IMR-90 (cell line): ENCODE measurements around the gene EXO1. TPM values are rescaled to one million over a fixed set of nuclear protein-coding genes. Genes with fewer than 3 reads are reported as not detected.
A peak's percentile ranks its signal among the peaks of the same experiment; 100 is the strongest.

Experiments used
- ATAC-seq: fragments of 200-7000 bp; cut with Tn5 transposase; 2 replicates; pipeline ENCODE4 v1.9.1; 2020; ENCODE audit warnings: low read depth, mild to moderate bottlenecking, moderate library complexity
- BruUV-seq: library from RNA; stranded (reverse); fragments of 400-500 nt; replicated peaks from 2 replicates; lab custom pipeline; 2021; lab: Mats Ljungman, UMichigan
- CTCF ChIA-PET: fragments of 300-600 bp; formaldehyde crosslinking; extraction: SDS; loops from one replicate; lab custom pipeline; 2021; ENCODE audit warnings: antibody characterized with exemption; lab: Yijun Ruan, JAX
- POLR2A ChIA-PET: fragments of 300-600 bp; sonication (Branson Sonifier 250); formaldehyde crosslinking; loops from one replicate; lab custom pipeline; 2022; ENCODE audit warnings: antibody characterized with exemption; ENCODE audit not compliant: unreplicated experiment; lab: Charles Lee
- DNase-seq: peaks from one replicate; pipeline ENCODE4 v3.0.0; 2013
- H2AFZ ChIP-seq: replicated peaks from 2 replicates; pipeline ENCODE3; 2013; ENCODE audit warnings: low read length, mild to moderate bottlenecking; ENCODE audit not compliant: poor library complexity
- H2AK5ac ChIP-seq: 2 replicates; pipeline ENCODE4 v1.6.1; 2013; ENCODE audit warnings: low read depth, low read length, inconsistent platforms
- H2AK9ac ChIP-seq: replicated peaks from 2 replicates; pipeline ENCODE3; 2013; ENCODE audit warnings: mild to moderate bottlenecking, low read depth, low read length, moderate library complexity; ENCODE audit not compliant: poor library complexity
- H2BK120ac ChIP-seq: 2 replicates; pipeline ENCODE4 v1.6.1; 2013; ENCODE audit warnings: low read depth, low read length, inconsistent platforms
- H2BK15ac ChIP-seq: 3 replicates; pipeline ENCODE4 v1.6.1; 2013; ENCODE audit warnings: low read depth, low read length, inconsistent platforms
- H2BK20ac ChIP-seq: 2 replicates; pipeline ENCODE4 v1.6.1; 2013; ENCODE audit warnings: low read depth, mild to moderate bottlenecking, inconsistent platforms, low read length, moderate library complexity
- H2BK5ac ChIP-seq: 2 replicates; pipeline ENCODE4 v1.6.1; 2013; ENCODE audit warnings: mild to moderate bottlenecking, low read depth, low read length, inconsistent platforms; ENCODE audit not compliant: poor library complexity, severe bottlenecking
- H3K14ac ChIP-seq: replicated peaks from 2 replicates; pipeline ENCODE4 v1.6.1; 2013; ENCODE audit warnings: low read depth, low read length, inconsistent platforms
- H3K18ac ChIP-seq: 2 replicates; pipeline ENCODE4 v1.6.1; 2013; ENCODE audit warnings: low read depth, low read length, control low read depth
- H3K23ac ChIP-seq: 2 replicates; pipeline ENCODE4 v1.6.1; 2013; ENCODE audit warnings: low read depth, low read length, inconsistent platforms
- H3K27ac ChIP-seq: 2 replicates; pipeline ENCODE4 v1.5.1; 2013; ENCODE audit warnings: mild to moderate bottlenecking, control low read depth, low read length; ENCODE audit not compliant: insufficient read depth
- H3K27me3 ChIP-seq: 2 replicates; pipeline ENCODE4 v1.6.1; 2013; ENCODE audit warnings: low read length; ENCODE audit not compliant: control insufficient read depth, insufficient read depth
- H3K36me3 ChIP-seq: 2 replicates; pipeline ENCODE4 v1.6.1; 2013; ENCODE audit warnings: low read length, mixed read lengths; ENCODE audit not compliant: control insufficient read depth, insufficient read depth
- H3K4ac ChIP-seq: 2 replicates; pipeline ENCODE4 v1.6.1; 2013; ENCODE audit warnings: low read depth, low read length, inconsistent platforms
- H3K4me1 ChIP-seq: 2 replicates; pipeline ENCODE4 v1.6.1; 2013; ENCODE audit warnings: low read length, mixed read lengths; ENCODE audit not compliant: control insufficient read depth, insufficient read depth
- H3K4me2 ChIP-seq: 2 replicates; pipeline ENCODE4 v1.6.1; 2013; ENCODE audit warnings: low read depth, mild to moderate bottlenecking, control low read depth, low read length, moderate library complexity
- H3K4me3 ChIP-seq: 2 replicates; pipeline ENCODE4 v1.5.1; 2013; ENCODE audit warnings: low read depth, mild to moderate bottlenecking, control low read depth, low read length, moderate library complexity; ENCODE audit not compliant: insufficient read depth
- H3K56ac ChIP-seq: 2 replicates; pipeline ENCODE4 v1.6.1; 2013; ENCODE audit warnings: low read length, inconsistent platforms; ENCODE audit not compliant: insufficient read depth; ENCODE audit errors: extremely low read depth
- H3K79me1 ChIP-seq, 2 experiments: 2 replicates each; pipeline ENCODE4 v1.6.1; 2013; ENCODE audit warnings: low read length in 2 of 2, inconsistent platforms in 1 of 2, low read depth in 1 of 2
- H3K9ac ChIP-seq: 2 replicates; pipeline ENCODE4 v1.6.1; 2013; ENCODE audit warnings: low read depth, low read length, control low read depth
- H3K9me1 ChIP-seq: 2 replicates; pipeline ENCODE4 v1.6.1; 2013; ENCODE audit warnings: low read length, inconsistent platforms; ENCODE audit not compliant: insufficient read depth
- H3K9me3 ChIP-seq: 2 replicates; pipeline ENCODE4 v1.6.1; 2013; ENCODE audit warnings: low read length; ENCODE audit not compliant: control insufficient read depth, insufficient read depth
- H4K20me1 ChIP-seq: 2 replicates; pipeline ENCODE4 v1.6.1; 2013; ENCODE audit warnings: low read length, inconsistent platforms; ENCODE audit not compliant: insufficient read depth
- H4K5ac ChIP-seq: 2 replicates; pipeline ENCODE4 v1.6.1; 2013; ENCODE audit warnings: mild to moderate bottlenecking, low read depth, low read length, control low read depth
- H4K8ac ChIP-seq, 2 experiments: 2 replicates each; pipeline ENCODE4 v1.6.1; 2013; ENCODE audit warnings: low read depth in 2 of 2, low read length in 2 of 2, control low read depth in 1 of 2, inconsistent platforms in 1 of 2
- H4K91ac ChIP-seq: 2 replicates; pipeline ENCODE4 v1.6.1; 2013; ENCODE audit warnings: low read depth, low read length, inconsistent platforms; ENCODE audit not compliant: insufficient read depth
- BHLHE40 ChIP-seq: fragments of 150-350 bp; IDR thresholded peaks from 2 replicates; pipeline ENCODE4 v1.6.1; 2016; ENCODE audit warnings: mild to moderate bottlenecking, low read depth, low read length
- CEBPB ChIP-seq: IDR thresholded peaks from 2 replicates; pipeline ENCODE4 v1.6.1; 2012; ENCODE audit warnings: low read depth, low read length, improper control_type of control experiment
- CTCF ChIP-seq: conservative IDR thresholded peaks from 2 replicates; pipeline ENCODE4 v1.5.1; 2012; ENCODE audit warnings: mild to moderate bottlenecking, low read depth, low read length, improper control_type of control experiment
- ELK1 ChIP-seq: fragments of 150-350 bp; IDR thresholded peaks from 2 replicates; pipeline ENCODE4 v1.6.1; 2016; ENCODE audit warnings: low read depth, mild to moderate bottlenecking, low read length, moderate library complexity, borderline replicate concordance
- FOS ChIP-seq: fragments of 150-350 bp; IDR thresholded peaks from 2 replicates; pipeline ENCODE4 v1.6.1; 2016; ENCODE audit warnings: low read depth, low read length
- MAFK ChIP-seq: IDR thresholded peaks from 2 replicates; pipeline ENCODE4 v1.6.1; 2012; ENCODE audit warnings: low read depth, low read length, improper control_type of control experiment
- MAZ ChIP-seq: IDR thresholded peaks from 2 replicates; pipeline ENCODE4 v1.6.1; 2012; ENCODE audit warnings: low read depth, mild to moderate bottlenecking, low read length, improper control_type of control experiment, moderate library complexity, borderline replicate concordance
- MXI1 ChIP-seq: IDR thresholded peaks from 2 replicates; pipeline ENCODE4 v1.6.1; 2012; ENCODE audit warnings: low read depth, mild to moderate bottlenecking, low read length, moderate library complexity, borderline replicate concordance
- NFE2L2 ChIP-seq: fragments of 150-350 bp; IDR thresholded peaks from 2 replicates; pipeline ENCODE4 v1.6.1; 2016; ENCODE audit warnings: low read depth, mild to moderate bottlenecking, low read length
- POLR2A ChIP-seq: IDR thresholded peaks from 2 replicates; pipeline ENCODE4 v1.6.1; 2012; ENCODE audit warnings: mild to moderate bottlenecking, low read depth, low read length
- RAD21 ChIP-seq: IDR thresholded peaks from 2 replicates; pipeline ENCODE4 v1.6.1; 2012; ENCODE audit warnings: low read length, improper control_type of control experiment
- RCOR1 ChIP-seq: IDR thresholded peaks from 2 replicates; pipeline ENCODE4 v1.6.1; 2012; ENCODE audit warnings: mild to moderate bottlenecking, low read length, improper control_type of control experiment; ENCODE audit not compliant: insufficient replicate concordance
- RFX5 ChIP-seq: IDR thresholded peaks from 2 replicates; pipeline ENCODE4 v1.8.0; 2012; ENCODE audit warnings: low read depth, mild to moderate bottlenecking, low read length, moderate library complexity
- SMC3 ChIP-seq: fragments of 150-350 bp; IDR thresholded peaks from 2 replicates; pipeline ENCODE4 v1.6.1; 2016; ENCODE audit warnings: low read depth, mild to moderate bottlenecking, antibody characterized with exemption, low read length, moderate library complexity
- USF2 ChIP-seq: fragments of 150-350 bp; IDR thresholded peaks from 2 replicates; pipeline ENCODE4 v1.6.1; 2017; ENCODE audit warnings: mild to moderate bottlenecking, antibody characterized with exemption, low read length, low read depth
- whole genome bisulfite sequencing, 2 experiments: methylation state at CpG; one replicate each; pipeline versions ENCODE4 v1.1.5 to v1.1.7; 2013; ENCODE audit warnings: missing lambda C conversion rate in 2 of 2; ENCODE audit not compliant: insufficient read length in 1 of 2; ENCODE audit errors: extremely low coverage in 2 of 2; 5-methylcytosine and 5-hydroxymethylcytosine counted together
- dilution Hi-C: fragments of 300-500 bp; cut with HindIII; formaldehyde crosslinking; loops from one replicate; pipeline ENCODE4 v1.14.3; 2018; ENCODE audit warnings: low sequenced_read_pairs; ENCODE audit not compliant: unreplicated experiment
- in situ Hi-C: fragments of 300-500 bp; cut with MboI; formaldehyde crosslinking; loops from 3 replicates; pipeline ENCODE4 v1.14.3; 2019; ENCODE audit warnings: low sequenced_read_pairs, inconsistent platforms, mixed read lengths
- intact Hi-C: fragments of 100-400 bp; cut with micrococcal nuclease; formaldehyde crosslinking; loops from 2 replicates; pipeline ENCODE4 v1.10.0; 2022
- polyA plus RNA-seq, 3 experiments: library from polyadenylated mRNA; depleted of rRNA; stranded (reverse); fragments of >200 nt; gene quantifications; 2 replicates each; pipeline ENCODE4 v1.2.3, GENCODE V29; 2012; ENCODE audit warnings: low replicate concordance in 1 of 3
- total RNA-seq: library from RNA; depleted of rRNA; stranded (reverse); fragments of >200 nt; gene quantifications from 2 replicates; pipeline ENCODE4 v1.2.3, GENCODE V29; 2012

The EXO1 gene
- total and polyA plus RNA-seq, 2 of the 4 experiments (the other 2 are of a cell fraction), result 5.1 to 12.9 TPM

GRCh38 chr1:241837901-241838300 lies 10.1 kb upstream of the EXO1 start:
- H3K9ac ChIP-seq, result no peak overlapping the region
- H3K27ac ChIP-seq, result peak overlapping the region; percentile 99
- peak overlapping the region; percentile 87; the same call in 1 of the 2 replicates for H4K5ac ChIP-seq
- POLR2A ChIA-PET, result no interaction called here
- H3K79me1 ChIP-seq, result no peaks in the 10 kb centered on the region
- H3K56ac ChIP-seq, result peak overlapping the region; percentile 61; the same call in 1 of the 2 replicates
- H4K8ac ChIP-seq, result peak overlapping the region; percentile 64 to 87
- peak overlapping the region; percentile 100 for H2BK5ac ChIP-seq
- H3K14ac ChIP-seq, result peak overlapping the region; percentile 84
- peaks cover 2% of the 10 kb centered on the region; the same call in 1 of the 2 replicates for H4K20me1 ChIP-seq
- H2BK15ac ChIP-seq, result peak overlapping the region; percentile 88; the same call in 2 of the 3 replicates
- H3K4me2 ChIP-seq, result peak overlapping the region; percentile 78; the same call in 1 of the 2 replicates
- H2BK120ac ChIP-seq, result peak overlapping the region; percentile 99
- CTCF ChIA-PET, result interaction anchor here (0.7 to 1.4 kb wide), 4 partner anchors 13 to 306 kb away, joined by 3 to 8 read pairs (median 4); partner anchors contain the start of gene KMO
- H3K4me3 ChIP-seq, result no peak overlapping the region
- peak overlapping the region; percentile 85 for H4K91ac ChIP-seq
- H2AFZ ChIP-seq, result no peak overlapping the region
- no peak overlapping the region for H2AK9ac ChIP-seq
- no peaks in the 10 kb centered on the region for H3K9me3 ChIP-seq
- peak overlapping the region; percentile 99 for H2BK20ac ChIP-seq
- peak overlapping the region; percentile 95 for H3K18ac ChIP-seq
- dilution Hi-C loops, result no loop called here
- ATAC-seq (peak; percentile 94), DNase-seq (peak; percentile 98)
- WGBS, 2 experiments, result 25% methylated on average over 3 of the region's 4 CpGs; no CpG with 5 or more reads in 1 of the 2 experiments
- peak overlapping the region; percentile 90; the same call in 1 of the 2 replicates for H3K4ac ChIP-seq
- no peaks in the 10 kb centered on the region for H3K36me3 ChIP-seq
- no peaks in the 10 kb centered on the region for H3K27me3 ChIP-seq
- in situ Hi-C loops, result loop anchor here (5.0 kb wide), 2 partner anchors 226 to 316 kb away; no protein-coding TSS in a partner anchor
- no TSS peak for BruUV-seq
- peaks cover 7% of the 10 kb centered on the region for H3K9me1 ChIP-seq
- intact Hi-C loops, result loop anchor here (1.0 kb wide), 1 partner anchor 21 kb away; no protein-coding TSS in a partner anchor
- H3K23ac ChIP-seq, result peak overlapping the region; percentile 87; the same call in 1 of the 2 replicates
- peaks cover 14% of the 10 kb centered on the region for H3K4me1 ChIP-seq
- peak overlapping the region; percentile 84; the same call in 1 of the 2 replicates for H2AK5ac ChIP-seq
- TF ChIP-seq USF2 (no peak), MXI1 (no peak), SMC3 (no peak), RCOR1 (peak; percentile 76), CTCF (no peak), ELK1 (no peak), FOS (peak; percentile 81), MAFK (peak; percentile 39), NFE2L2 (peak; percentile 93), RFX5 (no peak), MAZ (no peak), RAD21 (no peak), BHLHE40 (peak; percentile 17; the same call in 1 of the 2 replicates), POLR2A (no peak), CEBPB (peak; percentile 97)
